Measurements from ENCODE around the gene NRXN2.

The NRXN2 gene

GRCh38 chr11:64694821-64695365 is 28.1 kb downstream of the NRXN2 start:
- DNase-seq, result no peak

GRCh38 chr11:64694026-64694755 is 28.8 kb downstream of the NRXN2 start:
- DNase-seq, result no peak

GRCh38 chr11:64692764-64693331 is 30.1 kb downstream of the NRXN2 start:
- no peak for DNase-seq

GRCh38 chr11:64691543-64691942 is 31.5 kb downstream of the NRXN2 start:
- no peak for DNase-seq

GRCh38 chr11:64690235-64690634 is 32.8 kb downstream of the NRXN2 start:
- DNase-seq, result peak; percentile 52

GRCh38 chr11:64688534-64688982 is 34.4 kb downstream of the NRXN2 start:
- peak; percentile 94 for DNase-seq

GRCh38 chr11:64687643-64688533 is 35.1 kb downstream of the NRXN2 start:
- peak; percentile 35 for DNase-seq

- peak; percentile 79 for DNase-seq
These were observed 35.8 kb downstream of the NRXN2 start for GRCh38 chr11:64687204-64687603.

- DNase-seq, result no peak
These were observed 36.4 kb downstream of the NRXN2 start for GRCh38 chr11:64686466-64687170.

GRCh38 chr11:64685536-64685935 is 37.5 kb downstream of the NRXN2 start:
- DNase-seq, result no peak

- no peak for DNase-seq
These were observed 38.6 kb downstream of the NRXN2 start for GRCh38 chr11:64684357-64684756.

- no peak for DNase-seq
These were observed 41.8 kb downstream of the NRXN2 start for GRCh38 chr11:64681171-64681570.

GRCh38 chr11:64679846-64680245 is 43.2 kb downstream of the NRXN2 start:
- no peak for DNase-seq

- no peak for DNase-seq
These were observed 45.5 kb downstream of the NRXN2 start for GRCh38 chr11:64677441-64678023.

GRCh38 chr11:64676261-64676615 is 46.8 kb downstream of the NRXN2 start:
- no peak for DNase-seq

- peak; percentile 81 for DNase-seq
These were observed 47.3 kb downstream of the NRXN2 start for GRCh38 chr11:64675450-64676260.

GRCh38 chr11:64674774-64675173 is 48.2 kb downstream of the NRXN2 start:
- no peak for DNase-seq

GRCh38 chr11:64673279-64673678 is 49.7 kb downstream of the NRXN2 start:
- DNase-seq, result no peak

GRCh38 chr11:64672875-64673274 is 50.1 kb downstream of the NRXN2 start:
- no peak for DNase-seq

- DNase-seq, result no peak
These were observed 52.0 kb downstream of the NRXN2 start for GRCh38 chr11:64670975-64671374.

GRCh38 chr11:64667154-64667745 is 55.7 kb downstream of the NRXN2 start:
- no peak for DNase-seq

Measured in femur (tissue), 1 donor.